GM18858 (cell line): ENCODE data around the gene DHRS4.
"Not testable (repeated sequence)": the region's sequence is repeated elsewhere in the genome, so short reads cannot be mapped to it uniquely, and the experiment has no call there.

Source experiments
- ATAC-seq: cut with Tn5 transposase; IDR thresholded peaks from one replicate; pipeline ENCODE4 v1.9.1; 2021; ENCODE audit not compliant: unreplicated experiment

The DHRS4 gene

DNA sequence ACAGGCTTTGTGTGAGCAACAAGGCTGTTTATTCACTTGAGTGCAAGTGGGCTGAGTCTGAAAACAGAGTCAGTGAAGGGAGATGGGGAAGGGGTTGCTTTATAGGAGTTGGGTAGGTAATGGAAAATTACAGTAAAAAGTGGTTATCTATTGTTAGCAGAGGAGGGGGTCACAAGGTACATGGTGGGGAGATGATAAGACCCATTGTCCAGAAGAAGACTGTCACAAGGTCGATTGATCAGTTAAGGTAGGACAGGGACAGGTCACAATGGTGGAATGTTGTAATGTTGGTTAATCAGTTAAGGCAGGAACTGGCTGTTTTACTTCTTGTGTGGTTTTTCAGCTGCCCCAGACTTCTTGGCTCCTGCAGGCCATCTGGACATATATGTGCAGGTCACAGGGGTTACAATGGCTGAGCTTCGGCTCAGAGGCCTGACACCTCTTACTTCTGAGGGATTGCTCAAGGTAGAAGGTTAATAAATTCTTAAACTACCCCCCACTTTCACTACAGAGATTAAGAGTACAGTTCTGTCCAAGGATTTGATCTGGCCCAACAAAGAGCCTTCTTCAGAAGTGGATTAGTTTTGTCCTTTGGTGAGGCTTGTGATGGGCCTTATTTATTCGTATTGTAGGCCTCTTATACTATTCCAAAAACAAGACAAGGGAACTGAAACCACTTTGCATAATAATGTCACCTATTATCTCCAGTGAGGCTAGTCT, 13.8 kb upstream of the DHRS4 start:
- no peak for ATAC-seq

GRCh38 chr14:23941230-23941629, 12.3 kb upstream of the DHRS4 start:
- no peak for ATAC-seq

DNA sequence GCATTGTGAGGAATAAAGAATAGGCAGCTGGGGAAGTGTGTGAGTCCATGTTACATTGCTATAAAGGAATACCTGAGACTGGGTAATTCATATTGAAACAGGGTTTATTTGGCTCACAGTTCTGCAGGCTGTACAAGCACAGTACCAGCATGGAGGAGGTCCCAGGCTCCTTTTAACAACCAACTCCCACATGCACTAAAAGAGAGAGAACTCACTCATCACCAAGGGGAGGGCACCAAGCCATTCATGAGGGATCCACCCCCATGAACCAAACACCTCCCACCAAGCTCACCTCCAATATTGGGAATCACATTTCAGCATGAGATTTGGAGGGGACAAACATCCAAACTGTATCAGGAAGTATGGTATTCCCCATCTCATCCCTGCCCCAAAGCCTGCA, 11.9 kb upstream of the DHRS4 start:
- ATAC-seq: no peak

DNA sequence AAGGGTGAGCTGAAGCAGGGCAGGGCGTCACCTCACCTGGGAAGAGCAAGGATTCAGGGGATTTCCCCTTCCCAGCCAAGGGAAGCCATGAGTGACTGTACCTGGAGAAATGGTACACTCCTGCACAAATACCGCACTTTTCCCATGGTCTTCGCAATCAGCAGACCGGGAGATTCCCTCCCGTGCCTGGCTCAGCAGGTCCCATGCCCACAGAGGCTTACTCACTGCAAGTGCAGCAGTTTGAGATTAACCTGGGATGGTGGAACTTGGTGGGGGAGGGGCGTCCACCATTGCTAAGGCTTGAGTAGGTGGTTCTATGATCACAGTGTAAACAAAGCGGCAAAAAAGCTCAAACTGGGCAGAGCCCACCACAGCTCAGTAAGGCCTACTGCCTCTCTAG, 11.0 kb upstream of the DHRS4 start:
- no peak for ATAC-seq

DNA sequence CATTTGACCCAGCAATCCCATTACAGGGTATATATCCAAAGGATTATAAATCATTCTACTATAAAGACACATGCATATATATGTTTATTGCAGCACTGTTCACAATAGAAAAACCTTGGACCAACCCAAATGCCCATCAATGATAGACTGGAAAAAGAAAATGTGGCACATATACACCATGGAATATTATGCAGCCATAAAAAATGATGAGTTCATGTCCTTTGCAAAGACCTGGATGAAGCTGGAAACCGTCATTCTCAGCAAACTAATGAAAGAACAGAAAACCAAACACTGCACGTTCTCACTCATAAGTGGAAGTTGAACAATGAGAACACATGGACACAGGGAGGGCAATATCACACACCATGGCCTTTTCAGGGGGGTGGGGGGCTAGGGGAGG, 4.5 kb upstream of the DHRS4 start:
- ATAC-seq: not testable (repeated sequence)

DNA sequence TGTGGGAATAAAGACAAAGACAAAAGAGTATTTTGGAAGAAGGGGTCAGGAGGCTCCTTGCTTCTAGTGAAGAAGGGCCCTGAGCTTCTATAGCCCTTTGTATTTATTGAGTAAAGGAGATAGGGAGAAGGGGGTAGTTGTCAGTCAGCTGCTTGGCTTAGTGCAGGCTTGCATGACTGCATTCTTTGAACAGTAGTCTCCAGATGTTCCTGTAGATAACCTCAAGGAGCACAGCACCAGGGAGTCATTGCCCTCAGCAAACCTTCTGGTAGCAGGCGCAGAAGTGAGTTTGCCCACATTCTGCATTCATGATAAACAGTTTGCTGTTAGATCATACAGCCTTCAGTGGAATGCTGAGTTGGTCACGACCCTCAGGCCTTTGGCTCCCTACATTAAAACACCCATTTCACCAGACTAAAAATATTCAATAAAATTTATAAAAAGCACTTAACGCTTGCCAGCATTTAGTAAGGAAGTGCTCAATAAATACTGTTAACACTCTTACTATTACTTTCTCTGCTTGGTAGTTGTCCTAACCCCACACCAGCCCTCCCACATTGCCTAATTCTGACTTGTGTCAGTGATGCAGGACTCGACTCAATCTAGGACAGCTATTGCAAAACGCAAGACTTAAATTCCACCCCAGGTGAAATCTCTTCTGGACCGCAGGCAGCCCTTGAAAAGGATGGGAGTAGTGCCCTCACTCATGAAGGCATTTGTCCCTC, 3.0 kb upstream of the DHRS4 start:
- no peak for ATAC-seq

DNA sequence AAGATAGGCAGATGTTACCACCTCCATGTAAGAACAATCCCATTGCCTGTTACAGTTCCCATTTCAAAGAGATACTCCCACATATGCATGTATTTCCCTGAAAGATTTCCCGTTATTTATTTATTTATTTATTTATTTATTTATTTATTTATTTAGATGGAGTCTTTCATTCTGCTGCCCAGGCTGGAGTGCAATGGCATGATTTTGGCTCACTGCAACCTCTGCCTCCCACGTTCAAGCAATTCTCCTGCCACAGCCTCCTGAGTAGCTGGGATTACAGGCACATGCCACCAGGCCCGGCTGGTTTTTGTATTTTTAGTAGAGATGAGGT, 2.5 kb upstream of the DHRS4 start:
- not testable (repeated sequence) for ATAC-seq

DNA sequence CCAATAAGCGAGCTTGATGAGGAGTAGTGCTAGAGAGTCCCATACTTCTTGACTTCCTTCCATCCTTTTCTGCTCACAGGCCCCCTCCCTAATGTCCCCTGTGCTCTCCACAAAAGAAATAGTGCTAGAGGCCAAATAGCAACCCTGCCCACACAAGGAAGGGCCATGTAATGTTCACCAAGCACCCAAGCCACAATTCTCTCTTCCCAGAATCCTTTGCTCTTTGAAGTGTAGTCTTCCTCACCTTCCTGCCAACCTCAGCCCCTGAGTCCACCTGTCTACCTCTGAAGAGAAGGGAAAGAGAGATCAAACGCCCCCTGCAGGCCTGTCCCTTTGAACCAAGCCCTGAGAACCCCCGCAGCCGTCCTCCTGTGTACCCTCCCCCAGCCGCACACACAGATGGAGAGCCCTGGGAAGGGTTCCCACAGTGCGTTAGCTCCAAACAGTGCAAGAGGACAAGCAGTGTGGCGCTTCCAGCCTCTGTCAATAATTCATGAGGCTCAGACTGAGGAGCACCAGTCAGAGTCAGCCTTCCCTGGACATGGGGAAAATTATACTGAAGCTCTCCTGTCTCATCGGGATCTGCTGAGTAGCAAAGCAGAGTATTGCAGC, 1.9 kb upstream of the DHRS4 start:
- no peak for ATAC-seq

GRCh38 chr14:23953116-23953463, 480 bp upstream of the DHRS4 start:
- not testable (repeated sequence) for ATAC-seq

DNA sequence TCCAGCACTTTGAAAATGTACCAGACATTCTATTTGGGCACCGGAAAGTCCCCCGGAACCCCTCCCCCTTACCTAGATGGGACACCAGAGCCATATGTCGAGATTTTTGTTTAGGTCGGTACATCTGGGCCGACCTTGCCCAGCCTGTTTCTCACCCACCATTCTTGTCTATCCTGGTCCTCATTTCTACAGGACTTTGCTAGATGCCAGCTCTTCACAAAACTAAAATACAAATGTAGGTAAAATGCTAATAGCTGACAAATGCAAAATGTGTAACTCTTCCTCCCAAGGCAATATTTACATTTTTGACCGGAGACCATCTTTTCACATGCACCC, 677 bp downstream of the DHRS4 start:
- ATAC-seq: not testable (repeated sequence)

GRCh38 chr14:23954965-23955364, 1.4 kb downstream of the DHRS4 start:
- ATAC-seq: not testable (repeated sequence)

DNA sequence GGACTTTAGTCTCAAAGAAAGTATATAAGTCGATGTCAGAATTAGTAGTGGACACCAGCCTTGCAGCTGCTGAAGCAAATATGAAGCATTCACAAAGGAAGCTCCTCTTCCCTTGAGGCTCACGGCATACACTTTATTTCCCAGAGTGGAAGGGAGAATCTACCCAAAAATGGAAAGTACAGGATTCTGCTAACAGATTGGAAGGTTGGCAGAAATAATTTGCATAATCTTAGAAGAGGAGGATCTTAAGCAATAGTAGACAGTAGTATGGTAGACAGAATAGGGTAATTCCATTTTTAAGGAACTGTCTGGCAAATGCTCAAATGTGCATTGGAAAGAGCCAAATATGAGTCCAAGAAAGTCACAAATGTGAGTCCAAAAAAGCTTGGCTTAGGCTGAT, 2.2 kb downstream of the DHRS4 start:
- not testable (repeated sequence) for ATAC-seq

- ATAC-seq: not testable (repeated sequence)
Measured at GRCh38 chr14:23957913-23958569, 4.5 kb downstream of the DHRS4 start.

DNA sequence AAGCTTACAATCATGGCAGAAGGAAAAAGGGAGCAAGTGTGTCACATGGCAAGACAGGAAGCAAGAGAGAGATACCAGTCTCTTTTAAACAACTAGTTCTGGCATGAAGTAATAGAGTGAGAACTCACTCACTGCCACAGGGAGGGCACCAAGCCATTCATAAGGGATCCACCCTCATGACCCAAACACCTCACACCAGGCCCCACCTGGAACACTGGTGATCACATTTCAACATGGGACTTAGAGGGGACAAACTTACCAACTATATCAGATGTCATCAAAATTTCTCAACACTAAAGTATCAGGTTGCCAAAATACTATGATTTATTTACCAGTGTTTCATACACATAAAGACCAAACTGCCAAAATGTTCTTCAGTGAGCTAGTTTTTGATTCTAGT, 7.3 kb downstream of the DHRS4 start:
- not testable (repeated sequence) for ATAC-seq

DNA sequence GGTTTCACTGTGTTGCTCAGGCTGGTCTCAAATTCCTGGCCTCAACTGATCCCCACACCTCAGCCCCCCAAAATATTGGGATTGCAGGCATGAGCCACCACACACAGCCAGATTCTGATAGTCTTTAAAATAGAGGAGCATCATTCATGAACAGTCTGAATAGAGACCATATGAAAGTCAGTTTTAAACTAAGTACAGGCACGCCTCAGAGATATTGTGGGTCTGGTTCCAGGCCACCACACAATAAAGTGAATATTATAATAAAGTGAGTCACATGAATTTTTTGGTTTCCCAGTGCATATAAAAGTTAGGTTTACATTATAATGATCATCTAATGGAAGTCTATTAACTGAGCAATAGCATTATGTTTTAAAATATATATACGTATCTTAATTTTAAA, 8.1 kb downstream of the DHRS4 start:
- ATAC-seq: not testable (repeated sequence)

- not testable (repeated sequence) for ATAC-seq
Measured at GRCh38 chr14:23969130-23969480, 15.5 kb downstream of the DHRS4 start.

DNA sequence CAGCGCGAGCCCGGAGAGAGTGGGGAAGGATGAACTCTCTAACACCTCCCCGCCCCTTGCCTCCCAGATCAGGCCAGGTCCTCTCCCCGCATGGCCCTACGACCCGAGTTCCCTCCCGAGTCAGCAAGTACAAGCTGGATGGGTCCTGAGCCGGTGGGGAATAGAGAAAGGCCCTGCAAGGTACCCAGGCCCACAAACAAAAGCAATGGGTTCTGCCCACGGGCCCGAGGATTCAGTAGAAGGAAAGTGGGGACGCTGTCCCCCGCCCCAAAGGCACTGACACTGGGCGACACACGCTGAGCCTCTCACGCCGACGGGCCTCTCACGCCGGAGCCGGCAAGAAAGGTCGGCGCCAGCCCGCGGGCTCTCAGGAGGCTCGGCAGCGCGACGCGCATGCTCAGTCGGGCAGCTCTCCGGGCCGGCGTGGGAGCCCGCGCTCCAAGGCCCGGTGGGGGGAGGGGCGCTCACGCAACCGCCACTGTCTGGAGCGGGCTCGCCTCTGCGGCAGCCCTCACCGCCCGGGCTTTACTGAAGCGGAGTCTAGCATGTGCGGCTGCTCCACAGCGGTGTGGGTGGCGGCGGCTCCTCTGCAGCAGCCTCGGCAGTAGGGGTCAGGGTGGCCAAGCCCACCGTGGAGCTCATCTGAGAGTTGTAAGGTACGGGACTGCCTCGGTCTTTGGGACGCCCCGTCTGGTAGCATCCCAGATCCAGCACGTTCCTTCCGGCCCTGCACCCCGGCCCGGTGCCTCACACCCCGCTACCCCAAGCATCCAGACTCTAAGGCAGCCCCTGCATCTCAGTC, 16.1 kb downstream of the DHRS4 start:
- ATAC-seq: not testable (repeated sequence)

DNA sequence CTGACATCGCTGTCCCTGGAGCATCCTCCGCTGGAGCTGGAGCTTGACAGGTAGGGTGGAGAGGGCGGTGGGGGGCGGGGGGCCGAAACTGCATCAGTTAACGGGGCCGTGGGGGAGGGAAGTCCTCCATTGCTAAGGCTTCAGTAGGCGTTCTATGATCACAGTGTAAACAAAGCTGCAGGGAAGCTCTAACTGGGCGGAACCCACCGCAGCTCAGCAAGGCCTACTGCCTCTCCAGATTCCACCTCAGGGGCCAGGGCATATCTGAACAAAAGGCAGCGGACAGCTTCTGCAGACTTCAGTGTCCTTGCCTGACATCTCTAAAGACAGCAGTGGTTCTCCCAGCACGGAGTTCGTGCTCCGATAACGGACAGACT, 16.7 kb downstream of the DHRS4 start:
- ATAC-seq: not testable (repeated sequence)

GRCh38 chr14:23973178-23973577, 19.6 kb downstream of the DHRS4 start:
- ATAC-seq: not testable (repeated sequence)

DNA sequence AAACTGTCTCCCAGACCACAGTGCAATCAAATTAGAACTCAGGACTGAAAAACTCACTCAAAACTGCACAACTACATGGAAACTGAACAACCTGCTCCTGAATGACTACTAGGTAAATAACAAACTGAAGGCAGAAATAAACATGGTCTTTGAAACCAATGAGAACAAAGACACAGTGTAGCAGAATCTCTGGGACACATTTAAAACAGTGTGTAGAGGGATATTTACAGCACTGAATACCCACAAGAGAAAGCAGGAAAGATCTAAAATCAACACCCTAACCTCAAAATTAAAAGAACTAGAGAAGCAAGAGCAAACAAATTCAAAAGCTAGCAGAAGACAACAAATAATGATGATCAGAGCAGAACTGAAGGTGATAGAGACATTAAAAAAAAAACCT, 20.5 kb downstream of the DHRS4 start:
- ATAC-seq: not testable (repeated sequence)

GRCh38 chr14:23977208-23977607, 23.6 kb downstream of the DHRS4 start:
- not testable (repeated sequence) for ATAC-seq
